ENCODE measurements around the gene KNDC1. TPM values are rescaled to one million over a fixed set of nuclear protein-coding genes. Genes with fewer than 3 reads are reported as not detected.

KNDC1 gene
- total and polyA plus RNA-seq, 2 of the 13 experiments (the other 11 are each of a cell fraction or from before 2014, with no cell fraction given), result 0.69 TPM; not detected in 1

DNA sequence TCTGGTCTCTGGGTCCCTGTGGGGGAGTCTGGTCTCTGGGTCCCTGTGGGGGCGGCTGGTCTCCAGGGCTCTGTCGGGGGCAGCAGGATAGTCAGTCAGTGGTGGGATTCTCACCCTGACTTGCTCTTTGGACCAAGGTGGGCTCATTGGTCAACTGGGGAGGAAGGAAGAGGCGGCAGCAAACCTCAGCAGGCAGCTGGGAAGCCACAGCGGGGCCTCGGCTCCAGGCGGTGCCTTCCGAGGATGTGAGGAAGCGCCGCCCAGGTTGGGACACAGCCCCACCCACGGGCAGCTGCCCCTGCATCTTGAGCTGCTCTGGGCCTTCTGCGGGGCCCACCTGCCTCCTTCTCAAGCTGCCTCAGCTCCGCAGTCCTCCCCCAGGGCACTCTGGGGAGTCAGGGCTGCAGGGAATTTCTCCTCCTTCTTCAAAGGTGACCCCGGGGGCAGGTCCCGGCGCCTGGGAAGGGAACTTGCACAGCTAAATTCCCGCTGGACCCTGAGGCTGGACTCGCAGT lies 20.4 kb upstream of the KNDC1 start (continued):
- TF ChIP-seq ZNF775 (CRISPR knock-in tag; IDR thresholded peaks at IDR 0.05; ENCODE audit: borderline replicate concordance) (no peak), EHMT2 (IDR thresholded peaks at IDR 0.05; ENCODE audit: borderline replicate concordance, low read depth, low read length) (no peak)

DNA sequence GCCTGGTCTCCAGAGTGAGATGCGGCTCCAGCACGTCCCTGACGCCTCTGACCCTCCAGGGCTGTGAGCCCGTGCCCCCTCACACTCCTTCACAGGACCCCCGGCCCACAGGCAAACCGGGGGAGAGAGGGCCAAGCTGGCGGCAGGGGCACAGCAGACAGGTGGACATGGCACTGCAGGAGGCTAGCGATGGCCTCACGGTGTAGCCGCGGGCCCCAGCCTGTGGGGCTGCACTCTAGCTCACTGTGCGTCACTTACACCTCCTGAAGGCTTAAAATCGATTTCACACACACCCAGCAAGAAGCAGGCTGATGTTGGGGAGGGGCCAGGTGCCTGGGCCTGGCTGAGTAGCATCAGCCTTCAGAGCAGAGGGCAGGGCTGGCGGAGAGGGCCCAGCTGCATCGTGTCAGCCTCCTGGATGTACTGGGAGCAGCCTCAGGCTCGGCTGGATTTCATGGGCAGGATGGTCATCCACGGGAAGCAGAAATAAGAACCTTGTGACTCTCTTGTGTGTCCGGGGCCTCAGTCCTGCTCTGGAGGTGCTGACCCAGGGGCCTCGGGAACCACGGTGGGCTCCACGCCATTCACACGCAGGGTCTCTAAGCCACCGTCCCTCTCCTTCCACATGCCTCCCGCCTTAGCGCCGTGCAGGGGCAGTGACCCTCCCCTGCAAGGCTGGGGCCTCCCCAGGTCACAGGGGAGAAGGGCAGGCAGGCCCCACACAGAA lies 19.4 kb upstream of the KNDC1 start:
- CTCF ChIA-PET (ENCODE audit: low intra/inter-chr PET ratio, low total read pairs), result no interaction called here
- no peak for FAIRE-seq
- H3K9ac ChIP-seq (ENCODE audit: insufficient read depth, low read depth, low read length), result no peak overlapping the region
- TF ChIP-seq MATR3 (CRISPR knock-in tag; IDR thresholded peaks at IDR 0.05) (no peak), TBP (CRISPR knock-in tag; IDR thresholded peaks at IDR 0.05) (no peak), ZNF282 (IDR thresholded peaks at IDR 0.05; ENCODE audit: partially characterized antibody) (no peak), ZNF180 (CRISPR knock-in tag; IDR thresholded peaks at IDR 0.05; ENCODE audit: borderline replicate concordance, low read depth) (no peak), ZNF841 (CRISPR knock-in tag; IDR thresholded peaks at IDR 0.05; ENCODE audit: borderline replicate concordance) (no peak), ZNF263 (CRISPR knock-in tag; IDR thresholded peaks at IDR 0.05) (no peak), NR3C1 (CRISPR knock-in tag; IDR thresholded peaks at IDR 0.05) (no peak)
- TF ChIP-seq, protein P1, sequence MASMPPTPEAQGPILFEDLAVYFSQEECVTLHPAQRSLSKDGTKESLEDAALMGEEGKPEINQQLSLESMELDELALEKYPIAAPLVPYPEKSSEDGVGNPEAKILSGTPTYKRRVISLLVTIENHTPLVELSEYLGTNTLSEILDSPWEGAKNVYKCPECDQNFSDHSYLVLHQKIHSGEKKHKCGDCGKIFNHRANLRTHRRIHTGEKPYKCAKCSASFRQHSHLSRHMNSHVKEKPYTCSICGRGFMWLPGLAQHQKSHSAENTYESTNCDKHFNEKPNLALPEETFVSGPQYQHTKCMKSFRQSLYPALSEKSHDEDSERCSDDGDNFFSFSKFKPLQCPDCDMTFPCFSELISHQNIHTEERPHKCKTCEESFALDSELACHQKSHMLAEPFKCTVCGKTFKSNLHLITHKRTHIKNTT (CRISPR knock-in tag; IDR thresholded peaks at IDR 0.05), result no peak
- TF ChIP-seq, protein P2, sequence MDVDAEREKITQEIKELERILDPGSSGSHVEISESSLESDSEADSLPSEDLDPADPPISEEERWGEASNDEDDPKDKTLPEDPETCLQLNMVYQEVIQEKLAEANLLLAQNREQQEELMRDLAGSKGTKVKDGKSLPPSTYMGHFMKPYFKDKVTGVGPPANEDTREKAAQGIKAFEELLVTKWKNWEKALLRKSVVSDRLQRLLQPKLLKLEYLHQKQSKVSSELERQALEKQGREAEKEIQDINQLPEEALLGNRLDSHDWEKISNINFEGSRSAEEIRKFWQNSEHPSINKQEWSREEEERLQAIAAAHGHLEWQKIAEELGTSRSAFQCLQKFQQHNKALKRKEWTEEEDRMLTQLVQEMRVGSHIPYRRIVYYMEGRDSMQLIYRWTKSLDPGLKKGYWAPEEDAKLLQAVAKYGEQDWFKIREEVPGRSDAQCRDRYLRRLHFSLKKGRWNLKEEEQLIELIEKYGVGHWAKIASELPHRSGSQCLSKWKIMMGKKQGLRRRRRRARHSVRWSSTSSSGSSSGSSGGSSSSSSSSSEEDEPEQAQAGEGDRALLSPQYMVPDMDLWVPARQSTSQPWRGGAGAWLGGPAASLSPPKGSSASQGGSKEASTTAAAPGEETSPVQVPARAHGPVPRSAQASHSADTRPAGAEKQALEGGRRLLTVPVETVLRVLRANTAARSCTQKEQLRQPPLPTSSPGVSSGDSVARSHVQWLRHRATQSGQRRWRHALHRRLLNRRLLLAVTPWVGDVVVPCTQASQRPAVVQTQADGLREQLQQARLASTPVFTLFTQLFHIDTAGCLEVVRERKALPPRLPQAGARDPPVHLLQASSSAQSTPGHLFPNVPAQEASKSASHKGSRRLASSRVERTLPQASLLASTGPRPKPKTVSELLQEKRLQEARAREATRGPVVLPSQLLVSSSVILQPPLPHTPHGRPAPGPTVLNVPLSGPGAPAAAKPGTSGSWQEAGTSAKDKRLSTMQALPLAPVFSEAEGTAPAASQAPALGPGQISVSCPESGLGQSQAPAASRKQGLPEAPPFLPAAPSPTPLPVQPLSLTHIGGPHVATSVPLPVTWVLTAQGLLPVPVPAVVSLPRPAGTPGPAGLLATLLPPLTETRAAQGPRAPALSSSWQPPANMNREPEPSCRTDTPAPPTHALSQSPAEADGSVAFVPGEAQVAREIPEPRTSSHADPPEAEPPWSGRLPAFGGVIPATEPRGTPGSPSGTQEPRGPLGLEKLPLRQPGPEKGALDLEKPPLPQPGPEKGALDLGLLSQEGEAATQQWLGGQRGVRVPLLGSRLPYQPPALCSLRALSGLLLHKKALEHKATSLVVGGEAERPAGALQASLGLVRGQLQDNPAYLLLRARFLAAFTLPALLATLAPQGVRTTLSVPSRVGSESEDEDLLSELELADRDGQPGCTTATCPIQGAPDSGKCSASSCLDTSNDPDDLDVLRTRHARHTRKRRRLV (CRISPR knock-in tag; IDR thresholded peaks at IDR 0.05), result no peak
- TF ChIP-seq, protein P3, sequence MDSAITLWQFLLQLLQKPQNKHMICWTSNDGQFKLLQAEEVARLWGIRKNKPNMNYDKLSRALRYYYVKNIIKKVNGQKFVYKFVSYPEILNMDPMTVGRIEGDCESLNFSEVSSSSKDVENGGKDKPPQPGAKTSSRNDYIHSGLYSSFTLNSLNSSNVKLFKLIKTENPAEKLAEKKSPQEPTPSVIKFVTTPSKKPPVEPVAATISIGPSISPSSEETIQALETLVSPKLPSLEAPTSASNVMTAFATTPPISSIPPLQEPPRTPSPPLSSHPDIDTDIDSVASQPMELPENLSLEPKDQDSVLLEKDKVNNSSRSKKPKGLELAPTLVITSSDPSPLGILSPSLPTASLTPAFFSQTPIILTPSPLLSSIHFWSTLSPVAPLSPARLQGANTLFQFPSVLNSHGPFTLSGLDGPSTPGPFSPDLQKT (CRISPR knock-in tag; IDR thresholded peaks at IDR 0.05; ENCODE audit: borderline replicate concordance), result no peak
- TF ChIP-seq, protein P4, sequence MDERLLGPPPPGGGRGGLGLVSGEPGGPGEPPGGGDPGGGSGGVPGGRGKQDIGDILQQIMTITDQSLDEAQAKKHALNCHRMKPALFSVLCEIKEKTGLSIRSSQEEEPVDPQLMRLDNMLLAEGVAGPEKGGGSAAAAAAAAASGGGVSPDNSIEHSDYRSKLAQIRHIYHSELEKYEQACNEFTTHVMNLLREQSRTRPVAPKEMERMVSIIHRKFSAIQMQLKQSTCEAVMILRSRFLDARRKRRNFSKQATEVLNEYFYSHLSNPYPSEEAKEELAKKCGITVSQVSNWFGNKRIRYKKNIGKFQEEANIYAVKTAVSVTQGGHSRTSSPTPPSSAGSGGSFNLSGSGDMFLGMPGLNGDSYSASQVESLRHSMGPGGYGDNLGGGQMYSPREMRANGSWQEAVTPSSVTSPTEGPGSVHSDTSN (CRISPR knock-in tag; IDR thresholded peaks at IDR 0.05), result no peak

More for the DNA sequence above, 19.4 kb upstream of the KNDC1 start:
- no peak overlapping the region for H3K4me2 ChIP-seq (ENCODE audit: low read depth, low read length)
- no peaks in the 10 kb centered on the region for H3K9me3 ChIP-seq (ENCODE audit: low read length)
- H3K4me3 ChIP-seq (replicated peaks in 1 of 3; ENCODE audit: insufficient read depth in 1 of 3, low read depth in 2 of 3, low read length in 3 of 3), result no peak overlapping the region
- intact Hi-C loops (cut with micrococcal nuclease; ENCODE audit: unreplicated experiment), result no loop called here
- POLR2A ChIA-PET, result no interaction called here
- H3K27ac ChIP-seq (ENCODE audit: extremely low read length, insufficient read depth, low read length), result no peak overlapping the region
- peak; percentile 29; the same call in 2 of the 3 replicates for ATAC-seq
- no peak overlapping the region for H2AFZ ChIP-seq (ENCODE audit: low read length)
- no TSS peak for BruUV-seq (replicated peaks)
- H3K27me3 ChIP-seq (ENCODE audit: control insufficient read depth in 1 of 2, insufficient read depth in 2 of 2, low read length in 2 of 2), result peaks cover 4 to 40% of the 10 kb centered on the region in 2 experiments
- no peak for DNase-seq (ENCODE audit: low spot score)
- H4K20me1 ChIP-seq (ENCODE audit: insufficient read depth, low read length), result peaks cover 5% of the 10 kb centered on the region; the same call in 1 of the 2 replicates
- WGBS (ENCODE audit: low lambda C conversion rate), result 35% methylated on average over 10 of the region's 26 CpGs
- H3K4me1 ChIP-seq (ENCODE audit: insufficient read depth, low read length), result no peaks in the 10 kb centered on the region
- no peaks in the 10 kb centered on the region for H3K36me3 ChIP-seq (replicated peaks in 1 of 2; ENCODE audit: control insufficient read depth in 1 of 2, insufficient read depth in 2 of 2, low read length in 2 of 2)
- in situ Hi-C loops (cut with HindIII; ENCODE audit: extremely low pct_ligation_motif_present, low pct_unique_long_range_greater_than_20kb), result no loop called here
- no peaks in the 10 kb centered on the region for H3K79me2 ChIP-seq (ENCODE audit: insufficient read depth, low read length)

Data from HepG2 (cell line).